Adrenal gland (tissue), 12 donors: ENCODE data around the gene PPP1R3D. TPM values are rescaled to one million over a fixed set of nuclear protein-coding genes. Genes with fewer than 3 reads are reported as not detected.

Experiments used
- DNase-seq, 7 donors: peaks; one replicate each; pipeline ENCODE4 v3.0.0-alpha.2; 2019 to 2020
- H3K27ac ChIP-seq, 5 donors: fragments of 200-600 bp; sonication (generic) in 4 of 5; 1 replicate in 3 of 5; 2 replicates in 2 of 5; pipeline versions ENCODE4 v1.5.1 to v1.8.0; 2016 to 2020; ENCODE audit warnings: mild to moderate bottlenecking in 1 of 5
- H3K27me3 ChIP-seq: fragments of 200-600 bp; 2 replicates; pipeline ENCODE4 v1.8.0; 2021
- H3K36me3 ChIP-seq, 2 donors: fragments of 200-600 bp; replicated peaks in 1 of 2; 1 replicate in 1 of 2; 2 replicates in 1 of 2; pipeline versions ENCODE4 v1.5.1 to v1.8.0; 2018 to 2022
- H3K4me1 ChIP-seq, 2 donors: fragments of 200-600 bp; replicated peaks in 1 of 2; 1 replicate in 1 of 2; 2 replicates in 1 of 2; pipeline versions ENCODE4 v1.5.1 to v1.8.0; 2018 to 2021
- H3K4me3 ChIP-seq, 4 donors: fragments of 200-600 bp; sonication (generic) in 3 of 4; one replicate each; pipeline ENCODE4 v1.5.1; 2016 to 2018
- H3K9me3 ChIP-seq, 3 donors: fragments of 200-600 bp; sonication (generic) in 1 of 3; replicated peaks in 1 of 3; 1 replicate in 2 of 3; 2 replicates in 1 of 3; pipeline versions ENCODE4 v1.5.1 to v1.8.0; 2016 to 2021
- CTCF ChIP-seq, 6 experiments: fragments of 450-650 bp in 4 of 6; fragments of 200-600 bp in 2 of 6; sonication (generic) in 1 of 6; IDR thresholded peaks; 1 replicate in 5 of 6; 2 replicates in 1 of 6; pipeline versions ENCODE4 v1.5.1 to v1.8.0; 2016 to 2021; ENCODE audit warnings: antibody characterized with exemption in 6 of 6, mild to moderate bottlenecking in 2 of 6, moderate library complexity in 1 of 6
- POLR2A ChIP-seq, 2 donors: fragments of 450-650 bp; IDR thresholded peaks; one replicate each; pipeline ENCODE4 v1.6.1; 2017; ENCODE audit warnings: antibody characterized with exemption in 2 of 2, mild to moderate bottlenecking in 2 of 2, moderate library complexity in 1 of 2
- WGBS, 4 donors: extraction: QIAGEN DNeasy Blood & Tissue Kit in 2 of 4; methylation state at CpG; one replicate each; pipeline versions ENCODE4 v1.1.5 to v1.1.7; 2013 to 2017; 5-methylcytosine and 5-hydroxymethylcytosine counted together
- intact Hi-C, 2 donors: fragments of 100-400 bp; cut with DNase I; formaldehyde crosslinking; loops; one replicate each; pipeline versions ENCODE4 v1.14.1 to v1.15.0; 2022 to 2023
- polyA plus RNA-seq, 3 donors: library from polyadenylated mRNA; stranded (reverse); fragments of 200-250 nt in 2 of 3; fragments of 350-450 nt in 1 of 3; fragmentation: Illumina TruSeq in 1 of 3; extraction: RNeasy Lipid Tissue Mini Kit (QIAGEN cat#74804) in 1 of 3; gene quantifications; one replicate each; pipeline ENCODE4 v1.2.3, GENCODE V29; 2013 to 2014
- total RNA-seq, 9 donors: library from RNA; depleted of rRNA in 4 of 9; stranded (reverse); fragments of >200 nt in 4 of 9; fragments of 120-200 nt in 1 of 9; fragmentation: NEBNext Ultra II Directional in 1 of 9; extraction: Animal tissue kit (Norgen Biotek cat#: 25700) in 1 of 9; gene quantifications; one replicate each; pipeline versions ENCODE4 v1.1.0 to v1.2.4, GENCODE V29; 2013 to 2023
- donor health status: healthy with polysubstance abuse.
- donor health status: Bipolar disorder and iron deficiency.
- donor health status: DM: yes; HTN: yes; CAD: no.
- donor health status: DM: no; HTN: no; CAD: no.
- donor health status: DM: no; HTN: no; CAD: no.
- donor health status: DM: yes; HTN: yes; CAD: no.

PPP1R3D gene
- total and polyA plus RNA-seq, 12 donors = 2.1 to 9.1 (median 6.7) TPM

- no peak overlapping the region for H3K27ac ChIP-seq
- no peak for DNase-seq
- no peaks in the 10 kb centered on the region for H3K27me3 ChIP-seq
- 67 to 76% (median 73%) methylated on average over 3 of the region's 3 CpGs for WGBS, 4 donors
- TF ChIP-seq POLR2A (IDR thresholded peaks at IDR 0.05) (no peak), CTCF (IDR thresholded peaks at IDR 0.05) (no peak)
- intact Hi-C loops = no loop called here
- no peaks in the 10 kb centered on the region for H3K9me3 ChIP-seq
- no peaks in the 10 kb centered on the region for H3K36me3 ChIP-seq
- peaks cover 19 to 52% of the 10 kb centered on the region in 2 donors for H3K4me1 ChIP-seq
- H3K4me3 ChIP-seq = no peak overlapping the region
These were observed 3.0 kb downstream of the PPP1R3D start for GRCh38 chr20:59937150-59937549.

- H3K27me3 ChIP-seq = no peaks in the 10 kb centered on the region
- DNase-seq = no peak
- no peaks in the 10 kb centered on the region for H3K9me3 ChIP-seq
- intact Hi-C loops = no loop called here
- no peak overlapping the region for H3K27ac ChIP-seq
- WGBS, 4 donors = 76 to 81% (median 77%) methylated on average over 4 of the region's 4 CpGs
- H3K4me1 ChIP-seq = peaks cover 19 to 44% of the 10 kb centered on the region in 2 donors
- no peak for TF ChIP-seq POLR2A (IDR thresholded peaks at IDR 0.05)
- TF ChIP-seq CTCF (IDR thresholded peaks at IDR 0.05) = no peak
- no peak overlapping the region for H3K4me3 ChIP-seq
- H3K36me3 ChIP-seq = no peaks in the 10 kb centered on the region
These were observed 3.7 kb downstream of the PPP1R3D start for GRCh38 chr20:59936409-59936808.

- WGBS, 4 donors = 92 to 98% (median 95%) methylated on average over 8 of the region's 8 CpGs
- TF ChIP-seq CTCF (IDR thresholded peaks at IDR 0.05) (no peak), POLR2A (IDR thresholded peaks at IDR 0.05) (no peak)
- no peak overlapping the region for H3K4me3 ChIP-seq
- H3K4me1 ChIP-seq = peaks cover 14 to 39% of the 10 kb centered on the region in 2 donors
- DNase-seq = no peak
- H3K9me3 ChIP-seq = no peaks in the 10 kb centered on the region
- no peak overlapping the region for H3K27ac ChIP-seq
- H3K27me3 ChIP-seq = no peaks in the 10 kb centered on the region
- no peaks in the 10 kb centered on the region for H3K36me3 ChIP-seq
- intact Hi-C loops = no loop called here
These were observed 4.5 kb downstream of the PPP1R3D start for GRCh38 chr20:59935457-59936185.

- 4 to 8% (median 4%) methylated on average over 19 to 59 of the region's 59 CpGs for WGBS, 4 donors
- Histone ChIP-seq H3K9me3 (no peaks in the 10 kb centered on the region), H3K36me3 (no peaks in the 10 kb centered on the region), H3K27ac (peak overlapping the region in 3 of 5 donors; percentile 46 to 68 (median 57)), H3K4me1 (peaks cover 10 to 35% of the 10 kb centered on the region in 2 donors), H3K4me3 (peak overlapping the region in 3 of 4 donors; percentile 15 to 67 (median 35)), H3K27me3 (no peaks in the 10 kb centered on the region)
- TF ChIP-seq POLR2A (IDR thresholded peaks at IDR 0.05) = no peak
- TF ChIP-seq CTCF (IDR thresholded peaks at IDR 0.05) = peak; percentile 64 to 95 (median 80)
- intact Hi-C loops = no loop called here
- peak; percentile 53 to 83 (median 78) for DNase-seq
These were observed 6.1 kb downstream of the PPP1R3D start for GRCh38 chr20:59933849-59934585.
